Fibroblast of skin of left biceps (primary cell): Measurements from ENCODE around the gene DPH1.
"Not testable (repeated sequence)": the region's sequence is repeated elsewhere in the genome, so short reads cannot be mapped to it uniquely, and the experiment has no call there.

Experiments used
- DNase-seq, 2 experiments: peaks; one replicate each; pipeline ENCODE4 v3.0.0-alpha.2; 2013; ENCODE audit warnings: low read depth in 2 of 2

Gene DPH1

GRCh38 chr17:2008332-2009126, 21.4 kb upstream of the DPH1 start:
- no peak for DNase-seq

DNA sequence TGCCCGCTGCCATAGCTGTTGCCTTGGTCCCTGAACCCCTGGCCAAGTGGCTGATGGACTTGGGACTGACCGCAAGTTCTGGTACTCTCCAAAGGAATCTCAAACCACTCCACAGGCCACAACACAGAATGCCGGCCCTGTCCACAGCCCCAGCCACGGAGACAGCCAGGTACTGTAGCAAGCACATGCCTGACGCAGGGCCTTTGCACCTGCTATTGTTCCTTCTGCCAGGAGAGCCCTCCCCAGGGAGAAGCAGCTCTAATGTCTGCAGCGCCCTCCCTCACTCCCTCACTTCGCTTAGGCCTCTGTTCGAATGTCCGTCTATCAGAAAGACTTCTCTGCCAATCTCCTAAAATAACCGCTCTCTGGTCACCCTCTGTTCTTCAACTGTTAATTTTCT, 20.2 kb upstream of the DPH1 start:
- no peak for DNase-seq

GRCh38 chr17:2011411-2012371, 18.3 kb upstream of the DPH1 start:
- DNase-seq = no peak

GRCh38 chr17:2012499-2012898, 17.5 kb upstream of the DPH1 start:
- DNase-seq = no peak

DNA sequence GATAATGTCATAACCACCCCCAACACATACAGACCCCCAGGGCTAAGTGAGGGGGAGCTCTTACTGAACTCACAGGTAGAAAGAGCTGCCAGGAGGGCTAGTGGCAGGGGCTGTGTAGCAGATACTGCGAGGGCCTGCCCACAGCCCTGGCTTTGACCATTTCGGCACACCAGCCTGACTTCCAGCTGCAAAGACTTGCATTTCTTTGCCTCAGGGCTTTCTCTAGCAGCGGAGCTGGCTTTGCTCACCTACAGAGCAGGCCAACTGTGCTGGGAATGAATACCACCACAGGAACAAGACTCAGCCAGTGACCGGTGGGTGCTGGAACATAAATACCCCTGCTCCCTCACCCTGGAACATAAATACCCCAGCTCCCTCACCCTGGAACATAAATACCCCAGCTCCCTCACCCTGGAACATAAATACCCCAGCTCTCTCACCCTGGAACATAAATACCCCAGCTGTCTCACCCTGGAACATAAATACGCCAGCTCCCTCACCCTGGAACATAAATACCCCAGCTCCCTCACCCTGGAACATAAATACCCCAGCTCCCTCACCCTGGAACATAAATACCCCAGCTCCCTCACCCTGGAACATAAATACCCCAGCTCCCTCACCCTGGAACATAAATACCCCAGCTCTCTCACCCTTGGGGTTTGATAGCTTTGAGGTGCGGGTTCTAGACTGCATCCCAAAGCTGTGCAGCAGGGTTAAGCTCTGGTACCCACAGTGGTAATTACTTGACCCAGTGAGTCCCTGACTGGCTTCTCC, 16.5 kb upstream of the DPH1 start:
- not testable (repeated sequence) for DNase-seq

DNA sequence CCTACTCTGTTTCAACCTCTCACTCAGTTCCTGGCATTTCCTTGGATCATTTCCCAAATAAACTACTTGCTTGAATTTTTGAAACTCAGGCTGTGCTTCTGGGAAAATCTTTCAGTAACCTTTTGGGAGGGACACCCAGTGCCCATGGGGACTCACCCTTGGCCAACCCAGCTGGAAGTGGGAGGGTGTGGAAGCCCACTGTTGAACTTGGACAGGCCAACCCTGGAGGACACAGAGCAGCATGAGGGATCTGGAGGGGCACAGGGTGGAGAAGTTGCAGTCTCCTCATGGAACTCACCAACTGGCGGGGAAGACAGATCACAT, 16.0 kb upstream of the DPH1 start:
- DNase-seq = no peak

DNA sequence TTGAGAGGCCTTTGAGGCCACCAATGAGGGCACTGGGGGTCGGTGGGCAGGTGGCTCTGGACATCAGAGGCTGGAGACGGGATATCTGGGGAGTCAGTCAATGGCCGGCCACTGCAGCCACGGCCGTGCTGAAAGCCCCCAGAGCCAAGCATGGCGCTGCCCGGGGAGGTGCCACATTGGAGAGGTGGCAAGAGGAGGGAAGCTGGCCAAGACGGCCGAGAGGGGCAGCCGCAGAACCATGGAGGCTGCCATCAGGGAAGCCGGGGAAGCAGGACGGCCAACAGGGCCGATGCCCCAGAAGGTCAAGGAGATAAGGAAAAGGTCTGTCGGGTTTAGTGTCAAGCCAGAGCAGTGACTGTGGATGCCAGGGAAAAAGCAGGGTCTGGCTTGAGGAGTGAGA, 14.6 kb upstream of the DPH1 start:
- DNase-seq = no peak

GRCh38 chr17:2016494-2016893, 13.5 kb upstream of the DPH1 start:
- DNase-seq = no peak

- DNase-seq = no peak
Measured at GRCh38 chr17:2017274-2017941, 12.5 kb upstream of the DPH1 start.

- DNase-seq = no peak
Measured at GRCh38 chr17:2018716-2019510, 11.0 kb upstream of the DPH1 start.

DNA sequence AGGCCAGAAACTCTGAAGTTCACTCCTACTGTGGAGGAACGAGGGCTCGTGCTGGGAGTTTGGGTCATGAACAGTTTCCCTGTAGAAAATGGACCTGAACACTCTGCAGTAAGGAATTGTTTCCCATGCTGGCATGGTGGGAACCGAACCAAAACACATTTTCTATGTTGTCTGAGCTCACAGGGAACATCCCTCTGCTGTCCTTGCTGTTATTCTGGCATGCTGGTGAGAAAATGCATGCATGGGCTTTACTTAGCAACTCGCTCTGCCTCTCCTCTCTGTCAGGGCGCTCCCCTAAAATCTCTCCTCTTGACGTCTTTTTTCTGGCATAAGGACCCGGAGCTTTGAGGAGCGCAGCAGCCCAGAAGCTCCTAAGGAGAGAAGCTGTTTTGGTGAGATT, 10.2 kb upstream of the DPH1 start:
- DNase-seq = no peak

DNA sequence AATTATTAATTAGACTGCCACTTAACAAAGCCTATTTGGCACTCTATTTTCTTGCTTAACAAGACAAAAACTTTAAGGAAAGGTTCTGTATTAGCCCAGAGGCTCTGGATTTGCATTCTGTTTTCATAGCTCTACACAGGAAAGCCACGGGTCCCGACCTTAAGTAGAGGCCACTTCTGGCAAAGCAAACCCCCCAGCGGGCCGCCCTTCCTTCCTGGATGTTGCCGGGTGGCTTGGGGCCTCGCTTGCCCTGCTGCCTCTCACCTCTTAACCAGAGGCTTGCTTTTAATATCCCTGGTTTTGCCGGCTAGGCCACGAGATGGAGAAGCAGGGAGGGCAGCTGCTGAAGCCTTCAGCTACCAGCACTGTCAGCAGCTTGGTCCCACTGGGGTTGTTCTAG, 9.2 kb upstream of the DPH1 start:
- no peak for DNase-seq

DNA sequence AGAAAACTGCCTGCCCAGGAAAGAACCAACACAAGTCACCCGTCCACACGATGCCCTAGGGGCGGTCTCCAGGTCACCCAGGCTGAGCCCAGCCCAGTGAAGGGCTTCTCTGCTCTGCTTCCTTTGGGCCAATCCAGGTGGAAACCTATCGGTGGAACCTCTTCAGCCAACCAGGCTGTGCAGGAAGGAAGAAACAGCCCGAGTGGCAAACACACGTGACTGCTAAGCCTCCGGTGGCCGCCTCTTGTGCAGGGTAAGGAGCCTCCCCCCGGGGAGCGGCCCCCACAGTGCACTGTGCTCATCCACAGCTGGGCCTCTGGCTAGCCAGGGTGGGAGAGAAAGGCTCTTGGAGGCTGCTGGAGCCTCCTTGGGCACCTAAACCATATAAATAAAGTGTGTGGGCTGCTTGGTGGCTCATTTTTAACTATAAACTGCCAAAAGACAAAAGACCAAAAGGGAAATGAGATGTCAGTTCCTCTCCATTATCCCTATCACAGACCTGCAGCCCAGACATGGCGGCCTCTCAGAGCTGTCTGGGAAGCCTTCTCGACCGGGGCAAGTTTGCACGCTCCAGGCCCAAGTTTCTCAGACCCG, 7.2 kb upstream of the DPH1 start:
- DNase-seq = no peak

DNA sequence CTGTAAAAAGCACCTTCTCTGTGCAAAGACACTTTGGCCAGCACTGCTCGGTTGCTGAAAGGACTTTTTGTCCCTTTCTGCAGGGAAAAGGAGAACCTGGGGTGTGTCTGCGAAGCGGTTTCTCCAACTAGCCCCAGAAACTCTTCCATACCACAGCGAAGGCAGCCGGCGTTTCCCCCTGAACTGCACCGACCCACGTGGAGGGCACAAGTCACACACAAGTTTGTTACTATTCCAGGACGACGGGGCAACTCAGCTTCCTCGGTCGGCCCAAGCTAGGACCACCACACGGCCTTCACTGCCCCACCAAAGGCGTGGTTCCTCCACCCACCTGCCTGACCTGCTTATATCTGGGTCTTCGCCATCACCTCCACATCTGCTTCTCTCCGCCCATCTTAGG, 6.7 kb upstream of the DPH1 start:
- no peak for DNase-seq

DNA sequence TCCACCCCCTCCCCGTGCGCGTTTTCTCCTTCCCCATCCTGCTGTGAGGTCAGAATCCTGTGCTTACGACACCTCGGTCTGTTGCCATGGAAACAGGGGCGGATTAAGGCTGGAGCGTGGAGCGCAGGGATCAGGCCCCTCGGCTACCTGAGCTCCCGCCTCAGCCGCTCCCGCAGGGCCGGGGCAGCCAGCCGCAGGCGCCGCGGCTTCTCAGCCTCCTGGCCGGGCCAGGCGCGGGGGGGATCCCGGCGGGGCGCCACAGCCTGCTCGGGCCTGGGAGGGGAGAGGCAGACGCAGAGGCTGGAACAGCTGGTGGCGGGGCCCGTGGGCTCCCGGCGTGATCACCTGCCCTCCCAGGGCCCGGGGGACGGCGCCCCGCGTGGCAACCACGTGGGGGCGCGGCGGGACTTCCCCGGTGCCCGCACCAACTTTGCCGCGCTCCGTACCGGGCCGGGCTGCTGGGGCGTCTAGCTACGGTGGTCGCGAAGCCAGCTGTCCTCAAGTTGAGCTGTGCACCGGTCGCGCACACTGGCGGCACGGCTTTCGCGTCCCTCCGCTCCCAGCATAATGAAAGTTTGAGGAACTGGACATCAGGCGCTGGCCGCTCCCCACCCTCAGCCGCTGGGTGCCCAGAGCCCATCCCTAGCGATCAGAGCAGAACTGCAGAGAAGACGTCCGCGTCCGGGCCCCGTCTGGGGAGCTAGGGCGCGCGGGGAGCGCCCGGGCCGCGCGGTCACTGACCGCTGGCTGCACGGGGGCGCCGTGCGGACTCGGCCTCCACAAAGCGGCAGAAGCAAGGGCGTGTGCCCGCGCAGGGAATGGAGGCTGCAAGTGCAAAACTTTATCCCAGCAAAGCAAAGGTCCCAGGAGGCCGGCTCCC, 6.0 kb upstream of the DPH1 start:
- no peak for DNase-seq

DNA sequence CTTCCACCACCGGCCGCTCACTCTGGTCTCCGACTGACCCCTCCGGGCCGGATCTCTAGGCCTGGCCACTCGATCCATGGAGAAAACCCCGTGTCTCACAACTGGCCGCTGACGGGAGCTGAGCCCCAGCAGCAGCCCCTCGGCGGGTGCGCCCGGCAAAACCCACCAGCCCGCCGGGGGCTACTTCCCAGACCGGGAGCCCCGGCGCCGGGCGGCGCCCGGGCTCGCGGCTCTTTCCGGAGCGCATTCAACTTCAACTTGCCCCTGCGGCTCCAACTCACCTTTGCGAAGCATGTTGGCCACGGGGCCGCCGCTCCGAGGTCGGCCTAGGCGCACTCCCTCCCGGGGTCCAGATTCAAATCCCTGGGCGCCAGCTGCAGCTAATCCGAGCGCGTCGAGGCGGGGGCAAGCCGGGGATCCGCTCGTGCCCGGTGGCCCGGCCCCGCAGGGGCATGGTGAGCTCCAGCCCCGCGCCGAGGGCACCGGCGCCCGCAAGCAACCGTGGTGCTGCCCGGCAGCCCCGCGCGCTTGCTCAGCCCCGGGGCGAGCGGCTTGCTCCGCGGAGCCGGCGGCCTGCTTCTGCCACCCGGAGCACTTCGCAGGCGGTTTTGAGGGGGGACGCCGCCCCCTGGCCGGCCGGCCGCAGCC, 5.3 kb upstream of the DPH1 start:
- no peak for DNase-seq

- DNase-seq = no peak
Measured at GRCh38 chr17:2025220-2025621, 4.7 kb upstream of the DPH1 start, which contains the start of gene RTN4RL1. Gene RTN4RL1, minus strand, starts transcription at chr17:2025334. Its CDS starts 469 bp downstream, at chr17:2024865.

- DNase-seq = no peak
Measured at GRCh38 chr17:2025622-2026309, 4.2 kb upstream of the DPH1 start.
